Activated CD4-positive, alpha-beta T cell treated with anti-CD3 and anti-CD28 coated beads, Interleukin-2, Interleukin-6, amounts not matched to agents 100 ng/mL and 50 ng/mL, durations not matched to agents 16 hours and 8 hours (primary cell): ENCODE data around the gene COX6B1.
"Not testable (repeated sequence)": the region's sequence is repeated elsewhere in the genome, so short reads cannot be mapped to it uniquely, and the experiment has no call there.

Experiments used
- DNase-seq: peaks from one replicate; pipeline ENCODE4 v3.0.0-alpha.2; 2020

The COX6B1 gene

GRCh38 chr19:35636651-35637050 lies 11.5 kb upstream of the COX6B1 start:
- DNase-seq, result no peak

- DNase-seq, result no peak
These were observed 11.0 kb upstream of the COX6B1 start for GRCh38 chr19:35637165-35637564.

GRCh38 chr19:35639321-35639639 lies 8.8 kb upstream of the COX6B1 start:
- DNase-seq, result no peak

- no peak for DNase-seq
These were observed 8.3 kb upstream of the COX6B1 start for GRCh38 chr19:35639863-35640262.

GRCh38 chr19:35641515-35642151 lies 6.5 kb upstream of the COX6B1 start, which contains the start of gene ETV2:
Gene ETV2 (plus strand): TSS chr19:35641745. CDS start chr19:35642461, 716 bp downstream.
- DNase-seq, result peak; percentile 46

- no peak for DNase-seq
These were observed 5.8 kb upstream of the COX6B1 start for GRCh38 chr19:35642312-35642711.

GRCh38 chr19:35642798-35643254 lies 5.3 kb upstream of the COX6B1 start:
- DNase-seq, result peak; percentile 14

GRCh38 chr19:35643255-35644205 lies 4.6 kb upstream of the COX6B1 start:
- DNase-seq, result peak; percentile 85

GRCh38 chr19:35644206-35644986 lies 3.7 kb upstream of the COX6B1 start:
- peak; percentile 99 for DNase-seq

GRCh38 chr19:35644987-35645679 lies 3.0 kb upstream of the COX6B1 start:
- DNase-seq, result peak; percentile 86

- no peak for DNase-seq
These were observed 2.2 kb upstream of the COX6B1 start for GRCh38 chr19:35645680-35646511.

GRCh38 chr19:35650581-35650980 lies 2.5 kb downstream of the COX6B1 start:
- no peak for DNase-seq

- not testable (repeated sequence) for DNase-seq
These were observed 6.7 kb downstream of the COX6B1 start for GRCh38 chr19:35654828-35655227.

GRCh38 chr19:35655600-35655999 lies 7.5 kb downstream of the COX6B1 start:
- DNase-seq, result no peak

- DNase-seq, result no peak
These were observed 8.6 kb downstream of the COX6B1 start for GRCh38 chr19:35656700-35657099.

GRCh38 chr19:35657904-35658700 lies 10.0 kb downstream of the COX6B1 start:
- DNase-seq, result no peak

GRCh38 chr19:35661995-35662340 lies 13.8 kb downstream of the COX6B1 start:
- DNase-seq, result no peak

- DNase-seq, result no peak
These were observed 15.9 kb downstream of the COX6B1 start for GRCh38 chr19:35663981-35664380.

- DNase-seq, result no peak
These were observed 17.0 kb downstream of the COX6B1 start for GRCh38 chr19:35665157-35665556.

GRCh38 chr19:35665604-35666003 lies 17.5 kb downstream of the COX6B1 start:
- DNase-seq, result no peak
